GM18951 (cell line): ENCODE measurements around the gene GAL3ST3.
A peak's percentile ranks its signal among the peaks of the same experiment; 100 is the strongest.
"Not testable (repeated sequence)": the region's sequence is repeated elsewhere in the genome, so short reads cannot be mapped to it uniquely, and the experiment has no call there.

Source experiments
- POLR2A ChIP-seq: IDR thresholded peaks from 4 replicates; pipeline ENCODE4 v1.6.1; 2011; ENCODE audit warnings: mild to moderate bottlenecking; ENCODE audit not compliant: insufficient read length, insufficient read depth; ENCODE audit errors: extremely low read depth
- in situ Hi-C: fragments of 300-500 bp; cut with MboI; formaldehyde crosslinking; loops from one replicate; pipeline ENCODE4 v1.12.0; 2022; ENCODE audit warnings: low sequenced_read_pairs, mixed read lengths, inconsistent platforms; ENCODE audit not compliant: unreplicated experiment

Gene GAL3ST3

GRCh38 chr11:66048547-66049323, at the start of gene GAL3ST3:
Gene GAL3ST3 (minus strand): TSS chr11:66049161. CDS start chr11:66045415, 3,746 bp downstream.
- in situ Hi-C loops = no loop called here
- TF ChIP-seq POLR2A = no peak

- in situ Hi-C loops = not testable (repeated sequence)
Observed at GRCh38 chr11:66092125-66092524, 43.2 kb upstream of the GAL3ST3 start.

GRCh38 chr11:66090288-66090687, 41.3 kb upstream of the GAL3ST3 start:
- TF ChIP-seq POLR2A = no peak
- in situ Hi-C loops = no loop called here

GRCh38 chr11:66089067-66089466, 40.1 kb upstream of the GAL3ST3 start:
- in situ Hi-C loops = no loop called here
- TF ChIP-seq POLR2A = no peak

GRCh38 chr11:66087148-66087908, 38.4 kb upstream of the GAL3ST3 start:
- in situ Hi-C loops = no loop called here
- TF ChIP-seq POLR2A = no peak

- TF ChIP-seq POLR2A = no peak
- in situ Hi-C loops = no loop called here
Observed at GRCh38 chr11:66084821-66085475, 36.0 kb upstream of the GAL3ST3 start.

GRCh38 chr11:66083767-66084166, 34.8 kb upstream of the GAL3ST3 start:
- in situ Hi-C loops = no loop called here
- TF ChIP-seq POLR2A = no peak

- in situ Hi-C loops = no loop called here
- TF ChIP-seq POLR2A = no peak
Observed at GRCh38 chr11:66082946-66083698, 34.2 kb upstream of the GAL3ST3 start.

GRCh38 chr11:66081505-66081904, 32.5 kb upstream of the GAL3ST3 start:
- in situ Hi-C loops = no loop called here
- TF ChIP-seq POLR2A = peak; percentile 22

- in situ Hi-C loops = no loop called here
- TF ChIP-seq POLR2A = no peak
Observed at GRCh38 chr11:66080055-66080817, 31.3 kb upstream of the GAL3ST3 start.

- in situ Hi-C loops = not testable (repeated sequence)
Observed at GRCh38 chr11:66078949-66079348, 30.0 kb upstream of the GAL3ST3 start.

- in situ Hi-C loops = no loop called here
- TF ChIP-seq POLR2A = no peak
Observed at GRCh38 chr11:66077927-66078326, 29.0 kb upstream of the GAL3ST3 start.
